Measurements from ENCODE around the gene BICDL1.

- TF ChIP-seq TAF1 (IDR thresholded peaks at IDR 0.05; ENCODE audit: borderline replicate concordance, low read depth, low read length) (no peak), POLR2A (IDR thresholded peaks at IDR 0.05; ENCODE audit: low read depth, low read length) (no peak; the same call in 1 of the 2 replicates), POLR2AphosphoS5 (IDR thresholded peaks at IDR 0.05; ENCODE audit: low read depth, low read length) (no peak)
These were observed 104.2 kb downstream of the BICDL1 start for GRCh38 chr12:120093336-120093591.
